Measurements from ENCODE around the gene DHX15.

- no peak for TF ChIP-seq CTCF (IDR thresholded peaks at IDR 0.05)
- no peak for TF ChIP-seq POLR2A (IDR thresholded peaks at IDR 0.05; ENCODE audit: low read depth)
- TF ChIP-seq EP300 (IDR thresholded peaks at IDR 0.05): no peak
Observed at GRCh38 chr4:24604558-24605214, 20.3 kb upstream of the DHX15 start.
